Dermis microvascular lymphatic vessel endothelial cell (primary cell): ENCODE measurements around the gene GRAMD2B. TPM values are rescaled to one million over a fixed set of nuclear protein-coding genes. Genes with fewer than 3 reads are reported as not detected.
"Not testable (repeated sequence)": the region's sequence is repeated elsewhere in the genome, so short reads cannot be mapped to it uniquely, and the experiment has no call there.

Experiments used
- DNase-seq, 2 donors: peaks; one replicate each; pipeline versions ENCODE4 v3.0.0 to v3.0.0-alpha.2; 2010; ENCODE audit warnings: low read depth in 2 of 2
- total RNA-seq: library from RNA; depleted of rRNA; stranded (reverse); fragments of >200 nt; gene quantifications from 2 replicates; pipeline ENCODE4 v1.2.1, GENCODE V29; 2014

The GRAMD2B gene
- total RNA-seq, 1 donor from 2014 or later = 8.5 TPM

DNA sequence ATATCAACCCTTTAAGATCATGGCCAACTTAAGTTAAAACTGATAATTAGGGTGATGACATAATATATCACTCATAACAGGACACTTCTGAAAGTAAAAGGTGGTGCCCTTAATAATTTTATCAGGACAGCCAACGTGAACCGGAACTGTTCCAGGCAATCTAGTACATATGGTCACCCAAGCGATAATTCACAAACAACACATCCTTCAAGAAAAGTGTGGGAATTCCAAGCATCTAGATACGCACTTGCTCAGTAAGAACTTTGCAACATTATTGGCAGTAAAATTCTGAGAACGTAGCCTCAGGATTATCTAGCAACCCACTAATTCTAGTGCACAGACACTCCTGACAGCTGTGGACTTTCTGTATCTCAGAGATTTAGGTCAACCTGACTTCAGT lies 86.1 kb downstream of the GRAMD2B start:
- DNase-seq = no peak

GRCh38 chr5:126511961-126512360 lies 88.8 kb downstream of the GRAMD2B start:
- DNase-seq = no peak

DNA sequence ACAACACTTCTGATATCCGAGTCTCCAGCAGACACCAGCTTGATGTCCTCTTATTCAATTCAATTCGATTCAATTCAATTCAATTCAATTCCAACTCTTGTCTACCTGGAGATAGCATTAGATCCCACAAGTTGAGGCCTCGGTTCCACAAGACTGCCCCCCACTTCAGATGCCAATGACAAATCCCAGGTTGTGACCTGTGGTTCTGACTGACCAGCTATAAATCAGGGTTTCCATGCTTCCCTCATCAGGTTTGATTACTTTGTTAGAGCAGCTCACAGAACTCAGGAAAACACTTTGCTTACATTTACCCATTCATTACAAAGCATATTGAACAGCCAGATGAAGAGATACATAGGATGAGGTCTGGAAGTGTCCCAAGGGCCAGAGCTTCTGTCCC lies 89.2 kb downstream of the GRAMD2B start:
- no peak for DNase-seq

DNA sequence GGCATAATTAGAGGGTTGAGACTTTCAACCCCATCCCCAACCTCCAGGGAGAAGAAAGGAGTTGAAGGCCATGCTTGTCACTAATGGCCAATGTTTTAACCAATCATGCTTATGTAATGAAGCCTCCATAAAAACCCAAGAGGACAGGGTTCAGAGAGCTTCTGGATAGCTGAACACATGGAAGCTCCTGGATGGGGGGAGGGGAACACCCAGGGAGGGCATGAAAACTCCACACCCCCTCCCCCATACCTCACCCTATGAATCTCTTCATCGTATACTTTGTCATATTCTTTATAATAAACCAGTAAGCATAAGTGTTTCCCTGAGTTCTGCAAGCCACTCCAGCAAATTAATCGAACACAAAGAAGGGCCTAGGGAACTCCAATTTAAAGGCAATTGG lies 90.1 kb downstream of the GRAMD2B start:
- DNase-seq = no peak

GRCh38 chr5:126513703-126514102 lies 90.5 kb downstream of the GRAMD2B start:
- DNase-seq = no peak

DNA sequence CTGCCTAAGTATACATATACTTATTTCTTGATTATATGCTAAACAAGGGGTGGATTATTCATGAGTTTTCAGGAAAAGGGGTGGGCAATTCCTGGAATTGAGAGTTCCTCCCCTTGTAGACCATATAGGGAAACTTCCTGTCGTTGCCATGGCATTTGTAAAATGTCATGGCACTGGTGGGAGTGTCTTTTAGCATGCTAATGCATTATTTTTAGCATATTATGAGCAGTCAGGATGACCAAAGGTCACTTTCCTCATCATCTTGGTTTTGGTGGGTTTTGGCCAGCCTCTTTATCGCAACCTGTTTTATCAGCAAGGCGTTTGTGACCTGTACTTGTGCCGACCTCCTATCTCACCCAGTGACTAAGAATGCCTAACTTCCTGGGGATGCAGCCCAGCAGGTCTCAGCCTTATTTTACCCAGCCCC lies 90.9 kb downstream of the GRAMD2B start:
- peak in 1 of 2 donors; percentile 4 for DNase-seq

DNA sequence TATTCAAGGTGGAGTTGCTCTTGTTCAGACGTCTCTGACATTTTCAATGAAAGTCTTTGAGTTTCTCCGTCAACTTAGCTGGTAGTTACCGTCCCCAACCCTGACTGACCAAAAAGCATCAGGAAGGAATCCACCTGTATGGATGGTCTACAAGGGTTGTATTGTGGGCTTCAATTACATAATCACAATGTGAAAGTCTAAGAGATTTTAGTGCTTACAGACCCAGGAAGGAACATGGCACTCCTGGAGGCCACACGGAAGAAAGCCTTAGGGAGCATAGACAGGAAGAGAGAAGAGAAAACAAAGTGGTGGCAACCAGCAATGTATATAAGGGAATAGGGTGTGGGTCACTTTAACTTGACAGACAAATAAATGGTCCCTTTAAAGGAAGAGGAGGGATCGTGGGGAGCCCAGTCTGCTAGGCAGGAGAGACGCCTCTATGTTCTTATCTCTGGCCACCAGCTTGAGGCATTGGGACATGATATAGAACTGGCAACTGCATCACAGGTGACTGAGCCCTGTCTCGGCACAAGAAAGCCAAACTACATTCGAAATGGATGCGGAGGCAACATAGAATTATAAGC lies 91.4 kb downstream of the GRAMD2B start:
- DNase-seq = no peak

DNA sequence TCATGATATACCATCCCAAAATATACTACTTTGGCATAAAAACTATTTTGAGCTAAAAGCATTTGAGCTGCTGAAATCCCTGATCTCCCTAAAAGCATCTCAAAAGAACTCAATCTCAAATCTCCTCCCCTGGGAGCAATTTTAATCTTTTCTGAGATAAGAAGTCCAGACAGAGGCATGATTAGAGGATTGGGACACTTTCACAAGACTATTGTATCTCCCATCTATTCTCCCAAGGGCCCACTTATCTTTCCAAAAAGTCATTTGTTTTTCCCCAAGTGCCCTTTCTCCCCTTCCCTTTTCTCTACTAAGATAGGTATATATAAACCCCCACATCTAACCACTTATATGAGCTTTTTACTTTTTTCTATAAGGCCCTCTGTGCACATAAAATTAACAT lies 92.1 kb downstream of the GRAMD2B start:
- DNase-seq = no peak

DNA sequence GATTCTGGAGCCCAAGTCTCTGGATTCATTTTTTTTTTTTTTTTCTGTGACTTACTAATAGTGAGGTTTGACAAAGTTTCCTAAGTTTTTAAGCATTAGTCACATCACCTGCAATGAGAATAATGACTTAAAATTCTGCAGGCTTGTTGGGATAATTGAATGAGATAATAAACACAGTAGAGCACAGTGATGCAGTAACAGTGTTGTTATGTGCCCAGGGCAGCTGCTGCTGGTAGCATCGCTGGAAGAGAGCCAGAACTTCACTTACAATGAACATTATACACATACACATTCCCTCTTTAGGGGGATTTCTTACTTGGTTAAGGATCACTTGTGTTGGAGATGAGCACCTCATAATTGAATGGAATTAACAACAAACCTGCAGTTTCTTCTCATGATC lies 92.9 kb downstream of the GRAMD2B start:
- peak in 1 of 2 donors; percentile 36 for DNase-seq

DNA sequence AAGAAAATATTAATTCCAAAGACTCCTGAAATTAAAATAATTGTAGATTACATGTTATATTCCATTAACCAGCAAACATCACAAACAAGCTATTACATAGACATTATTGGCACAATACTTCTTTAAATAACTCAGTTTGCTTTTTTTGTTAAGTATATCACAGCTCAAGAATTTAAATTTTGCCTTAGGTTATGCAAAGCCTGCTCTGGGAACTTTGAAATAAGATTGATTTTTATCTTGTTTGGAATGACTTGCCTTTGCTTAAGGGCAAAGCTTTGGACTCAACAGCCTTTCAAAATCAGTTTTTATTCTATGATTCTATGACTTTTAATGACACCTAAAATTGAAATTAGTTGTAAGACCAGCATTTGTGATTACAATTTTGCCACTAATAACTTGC lies 93.6 kb downstream of the GRAMD2B start:
- no peak for DNase-seq

DNA sequence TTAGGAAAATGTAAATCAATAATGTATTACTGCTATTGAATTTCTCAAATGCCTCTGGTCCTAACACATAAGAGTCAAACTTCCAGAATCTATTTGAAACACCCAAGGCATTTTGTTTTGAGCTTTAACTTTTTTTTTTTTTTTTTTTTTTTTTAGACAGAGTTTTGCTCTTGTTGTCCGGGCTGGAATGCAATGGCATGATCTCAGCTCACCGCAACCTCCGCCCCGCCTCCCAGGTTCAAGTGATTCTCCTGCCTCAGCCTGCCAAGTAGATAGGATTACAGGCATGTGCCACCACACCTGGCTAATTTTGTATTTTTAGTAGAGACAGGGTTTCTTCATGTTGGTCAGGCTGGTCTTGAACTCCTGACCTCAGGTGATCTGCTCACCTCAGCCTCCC lies 96.0 kb downstream of the GRAMD2B start:
- not testable (repeated sequence) for DNase-seq

GRCh38 chr5:126519637-126520592 lies 96.7 kb downstream of the GRAMD2B start:
- peak in 1 of 2 donors; percentile 7 for DNase-seq

DNA sequence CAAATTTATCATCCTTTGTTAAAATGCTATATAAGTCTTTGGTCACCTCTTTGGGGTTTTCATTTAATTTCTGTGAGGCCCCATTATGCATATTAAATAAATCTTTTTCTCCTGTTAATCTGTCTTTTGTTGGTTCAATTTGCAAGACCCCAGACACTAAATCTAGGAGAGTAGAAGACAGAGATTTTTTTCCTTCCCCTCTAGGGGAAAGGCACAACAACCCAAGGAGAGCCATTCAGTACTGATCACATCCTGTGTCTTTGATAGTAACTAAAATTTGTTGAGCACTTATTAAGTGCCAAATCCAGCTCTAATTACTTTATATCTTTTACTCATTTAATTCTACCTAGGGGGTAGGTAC lies 97.4 kb downstream of the GRAMD2B start:
- DNase-seq = no peak

- DNase-seq = no peak
Measured at GRCh38 chr5:126521130-126521529, 97.9 kb downstream of the GRAMD2B start.

GRCh38 chr5:126523818-126524510 lies 100.8 kb downstream of the GRAMD2B start:
- DNase-seq = no peak

DNA sequence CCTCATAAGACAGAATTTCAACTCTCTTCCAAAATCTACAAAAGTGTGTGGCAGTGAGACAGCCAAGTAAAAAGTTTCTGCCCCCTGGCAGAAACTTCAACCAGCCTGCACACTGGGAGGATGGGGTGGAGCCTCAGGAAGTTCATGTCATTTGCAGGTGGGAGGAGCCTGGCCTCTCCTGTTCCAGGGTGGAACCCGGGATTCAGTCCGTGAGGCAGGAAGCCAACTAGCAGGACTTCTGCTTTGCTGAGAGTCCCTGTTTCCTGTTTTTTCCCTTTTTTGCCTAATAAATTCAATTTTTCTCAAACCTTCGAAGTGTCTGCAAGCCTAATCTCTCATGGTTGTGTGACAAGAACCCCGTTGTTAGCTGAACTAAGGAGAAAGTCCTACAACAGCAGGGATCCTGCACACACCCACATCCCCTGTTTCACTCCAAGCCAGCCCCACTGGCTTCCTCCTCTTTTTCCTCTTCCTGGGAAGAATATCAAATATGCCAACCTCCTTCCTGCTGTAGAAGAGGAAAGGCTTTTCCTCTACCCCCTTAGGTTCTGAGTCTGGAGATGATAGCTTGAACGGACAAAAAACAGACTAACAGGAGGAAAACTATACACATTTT lies 102.5 kb downstream of the GRAMD2B start:
- DNase-seq = peak; percentile 30 to 33

DNA sequence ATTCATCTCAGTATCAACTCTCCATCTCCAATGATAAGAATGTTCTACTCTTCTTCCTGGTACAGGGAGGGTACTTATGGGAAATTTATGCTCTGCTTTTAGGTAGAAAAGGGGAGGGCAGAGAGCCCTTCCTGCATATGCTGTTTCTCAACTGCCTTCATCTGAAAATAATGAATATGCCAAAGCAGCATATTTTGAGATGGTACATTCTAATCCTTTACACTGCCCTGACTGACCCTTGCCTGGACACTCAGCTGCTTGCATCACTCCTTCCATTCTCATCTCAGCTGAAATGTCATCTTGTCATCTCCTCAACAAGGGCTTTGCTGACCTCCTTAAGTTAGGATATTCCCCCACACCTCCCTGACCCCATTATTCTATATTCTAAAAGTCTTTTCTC lies 103.3 kb downstream of the GRAMD2B start:
- no peak for DNase-seq

DNA sequence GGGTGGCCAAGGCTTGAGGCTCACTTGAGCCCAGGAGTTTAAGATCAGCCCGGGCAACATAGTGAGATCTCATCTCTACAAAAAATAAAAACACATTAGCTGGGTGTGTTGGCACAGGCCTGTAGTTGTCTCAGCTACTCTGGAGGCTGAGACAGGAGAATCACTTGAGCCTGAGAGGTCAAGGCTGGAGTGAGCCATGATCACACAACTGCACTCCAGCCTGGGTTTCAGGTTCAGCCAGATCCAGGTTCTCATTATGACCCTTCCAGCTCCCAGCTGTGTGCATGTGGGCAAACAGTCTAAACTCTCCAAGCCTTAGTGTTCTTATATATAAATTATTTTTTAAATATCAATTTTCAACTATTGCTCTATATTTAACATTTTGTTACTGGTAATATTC lies 103.9 kb downstream of the GRAMD2B start:
- DNase-seq = no peak

DNA sequence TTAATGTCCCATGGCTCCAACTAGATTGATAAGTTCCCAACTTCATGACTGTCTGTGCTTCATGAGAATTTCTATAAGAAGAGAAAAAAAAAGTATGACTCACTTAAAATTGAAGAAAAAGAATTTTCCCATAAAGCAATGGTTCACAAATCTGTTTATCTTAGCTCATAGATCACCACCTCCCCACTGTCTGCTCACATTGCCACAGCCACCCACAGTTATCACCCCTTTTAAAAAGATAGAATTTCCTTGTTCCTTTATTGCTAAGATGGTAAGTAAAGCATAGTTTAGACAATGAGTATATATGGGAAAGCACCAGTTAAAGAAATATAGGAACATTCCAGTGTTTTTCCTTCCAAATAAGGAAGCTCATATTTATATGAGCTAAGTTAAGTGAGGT lies 104.7 kb downstream of the GRAMD2B start:
- no peak for DNase-seq

GRCh38 chr5:126531543-126532120 lies 108.4 kb downstream of the GRAMD2B start:
- DNase-seq = no peak

- DNase-seq = no peak
Measured at GRCh38 chr5:126534553-126534952, 111.3 kb downstream of the GRAMD2B start.
